HS-27A (cell line): ENCODE data around the gene RNF180.
A peak's percentile ranks its signal among the peaks of the same experiment; 100 is the strongest.
"Not testable (repeated sequence)": the region's sequence is repeated elsewhere in the genome, so short reads cannot be mapped to it uniquely, and the experiment has no call there.

Experiments used
- DNase-seq: peaks from one replicate; pipeline ENCODE4 v3.0.0-alpha.2; 2012; ENCODE audit warnings: low read depth, missing footprints

The RNF180 gene

GRCh38 chr5:64285188-64286130 lies 119.8 kb downstream of the RNF180 start:
- no peak for DNase-seq

GRCh38 chr5:64286381-64286780 lies 120.7 kb downstream of the RNF180 start:
- DNase-seq, result no peak

GRCh38 chr5:64288496-64288895 lies 122.9 kb downstream of the RNF180 start:
- not testable (repeated sequence) for DNase-seq

- peak; percentile 54 for DNase-seq
These were observed 127.1 kb downstream of the RNF180 start for GRCh38 chr5:64292611-64293215.

- DNase-seq, result no peak
These were observed 129.5 kb downstream of the RNF180 start for GRCh38 chr5:64295101-64295500.

GRCh38 chr5:64298586-64298985 lies 132.9 kb downstream of the RNF180 start:
- no peak for DNase-seq

GRCh38 chr5:64299805-64300204 lies 134.2 kb downstream of the RNF180 start:
- no peak for DNase-seq

- no peak for DNase-seq
These were observed 135.9 kb downstream of the RNF180 start for GRCh38 chr5:64301566-64301965.

GRCh38 chr5:64308135-64308534 lies 142.5 kb downstream of the RNF180 start:
- DNase-seq, result no peak

GRCh38 chr5:64312491-64312890 lies 146.8 kb downstream of the RNF180 start:
- no peak for DNase-seq

GRCh38 chr5:64315778-64316177 lies 150.1 kb downstream of the RNF180 start:
- no peak for DNase-seq

GRCh38 chr5:64318175-64318574 lies 152.5 kb downstream of the RNF180 start:
- DNase-seq, result no peak

- no peak for DNase-seq
These were observed 157.9 kb downstream of the RNF180 start for GRCh38 chr5:64323591-64323990.

GRCh38 chr5:64330728-64331231 lies 165.1 kb downstream of the RNF180 start:
- no peak for DNase-seq

- no peak for DNase-seq
These were observed 166.1 kb downstream of the RNF180 start for GRCh38 chr5:64331597-64332277.

GRCh38 chr5:64333886-64334285 lies 168.2 kb downstream of the RNF180 start:
- no peak for DNase-seq

- no peak for DNase-seq
These were observed 174.1 kb downstream of the RNF180 start for GRCh38 chr5:64339769-64340168.

GRCh38 chr5:64340293-64340692 lies 174.7 kb downstream of the RNF180 start:
- no peak for DNase-seq

- DNase-seq, result no peak
These were observed 175.7 kb downstream of the RNF180 start for GRCh38 chr5:64341340-64341739.

- DNase-seq, result no peak
These were observed 178.9 kb downstream of the RNF180 start for GRCh38 chr5:64344501-64344900.

- DNase-seq, result no peak
These were observed 181.7 kb downstream of the RNF180 start for GRCh38 chr5:64347309-64347708.

- no peak for DNase-seq
These were observed 198.8 kb downstream of the RNF180 start for GRCh38 chr5:64364426-64364825.

- peak; percentile 20 for DNase-seq
These were observed 219.1 kb downstream of the RNF180 start for GRCh38 chr5:64384765-64385164.
